Omental fat pad (tissue), 4 donors: ENCODE results near the gene FUOM. TPM values are rescaled to one million over a fixed set of nuclear protein-coding genes. Genes with fewer than 3 reads are reported as not detected.
"Not testable (repeated sequence)": the region's sequence is repeated elsewhere in the genome, so short reads cannot be mapped to it uniquely, and the experiment has no call there.

Source experiments
- ATAC-seq: fragments of 150-250 bp; one replicate; pipeline ENCODE4 v1.9.1; 2016; ENCODE audit warnings: mild to moderate bottlenecking, moderate library complexity; ENCODE audit not compliant: low FRiP score
- DNase-seq: peaks from one replicate; pipeline ENCODE4 v3.0.0-alpha.2; 2019; ENCODE audit warnings: low spot score
- CTCF ChIP-seq, 3 donors: fragments of 450-650 bp; IDR thresholded peaks; one replicate each; pipeline ENCODE4 v1.5.1; 2016 to 2017; ENCODE audit warnings: antibody characterized with exemption in 3 of 3, mild to moderate bottlenecking in 3 of 3, moderate library complexity in 2 of 3
- total RNA-seq, 4 donors: library from RNA; depleted of rRNA; stranded (reverse); fragments of >200 nt; gene quantifications; one replicate each; pipeline ENCODE4 v1.1.0, GENCODE V29; 2016

FUOM gene
- total RNA-seq, 4 donors from 2014 or later: 20.6 to 34.3 (median 24.1) TPM

GRCh38 chr10:133327651-133328357 lies 30.0 kb downstream of the FUOM start:
- DNase-seq (no peak), ATAC-seq (no peak)
- no peak for TF ChIP-seq CTCF (IDR thresholded peaks at IDR 0.05)

- no peak for DNase-seq
- TF ChIP-seq CTCF (IDR thresholded peaks at IDR 0.05): no peak
- no peak for ATAC-seq
These were observed 30.8 kb downstream of the FUOM start for GRCh38 chr10:133326745-133327650.

DNA sequence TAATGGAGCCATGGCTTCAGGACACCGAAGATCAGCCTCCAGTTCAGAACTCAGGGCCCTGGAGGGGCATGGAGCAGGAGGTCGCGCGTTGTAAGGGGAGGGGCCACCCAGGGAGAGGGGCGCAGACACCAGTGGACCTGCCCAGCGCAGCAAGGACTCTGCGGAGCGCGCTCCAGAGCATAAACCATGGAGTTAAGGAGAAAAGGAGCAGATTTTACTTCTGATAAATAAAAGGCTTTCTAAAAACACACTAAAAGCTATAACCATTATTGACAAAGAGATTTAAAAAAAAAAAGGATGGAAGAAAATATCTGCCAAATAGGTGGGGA lies 31.6 kb downstream of the FUOM start:
- no peak for TF ChIP-seq CTCF (IDR thresholded peaks at IDR 0.05)
- ATAC-seq (no peak), DNase-seq (no peak)

DNA sequence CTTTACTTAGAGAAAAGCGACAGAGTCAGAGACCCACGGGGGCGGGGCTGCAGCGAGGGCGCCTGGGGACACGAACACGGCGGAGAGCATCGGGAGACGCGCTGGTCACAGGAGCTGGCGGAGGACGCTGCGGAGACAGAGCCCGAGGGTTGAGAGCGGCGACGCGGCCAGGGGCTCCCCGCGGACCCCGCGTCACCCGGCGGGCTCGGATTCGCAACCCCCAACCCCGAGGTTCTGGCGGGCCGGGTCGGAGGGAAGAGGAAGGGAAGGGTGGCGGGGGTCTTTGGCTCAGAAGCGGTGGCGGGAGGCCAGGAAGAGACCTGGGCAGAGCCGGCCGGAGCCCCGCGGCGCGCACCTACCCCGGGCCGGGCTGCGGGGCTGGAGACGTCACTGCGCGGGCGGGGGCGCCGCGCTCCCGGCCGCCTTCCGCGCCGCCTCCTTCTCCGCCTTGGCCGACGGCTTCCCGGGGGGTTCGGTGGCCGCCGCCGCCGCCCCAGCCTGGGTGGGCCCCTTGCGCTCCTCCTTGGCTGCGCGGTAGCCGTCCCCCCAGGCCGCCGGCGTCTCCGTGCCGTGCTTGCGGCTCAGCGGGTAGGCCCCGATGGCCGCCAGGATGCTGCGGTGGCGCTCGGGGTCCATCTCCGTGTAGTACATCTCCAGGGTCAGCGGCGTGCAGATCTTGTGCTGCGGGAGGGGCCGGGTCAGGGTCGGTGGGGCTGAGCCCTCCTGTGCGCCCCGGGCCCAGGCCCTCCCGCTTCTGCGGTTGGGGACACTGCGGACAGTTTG lies 32.2 kb downstream of the FUOM start:
- ATAC-seq: peak; percentile 12
- TF ChIP-seq CTCF (IDR thresholded peaks at IDR 0.05): no peak
- no peak for DNase-seq

DNA sequence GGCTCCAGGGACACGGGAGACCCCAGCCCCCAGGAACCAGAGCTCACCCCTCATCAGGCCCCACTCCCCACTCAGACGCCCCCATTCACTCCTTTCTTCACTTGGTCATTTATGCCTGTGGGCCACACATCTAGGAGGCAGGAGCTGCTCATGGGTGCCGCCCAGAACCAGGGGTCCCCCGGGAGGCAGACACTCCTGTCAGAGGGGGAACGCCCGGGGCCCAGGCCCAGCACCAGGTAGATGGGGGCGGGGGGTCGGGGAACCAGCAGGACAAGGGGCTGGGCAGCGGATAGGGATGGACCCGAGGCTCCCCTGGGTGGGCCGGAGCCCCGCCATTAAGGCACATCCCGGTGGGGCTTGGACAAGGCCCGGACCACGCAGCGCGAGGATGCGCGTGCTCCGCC lies 33.0 kb downstream of the FUOM start:
- DNase-seq: no peak
- TF ChIP-seq CTCF (IDR thresholded peaks at IDR 0.05): no peak
- no peak for ATAC-seq

DNA sequence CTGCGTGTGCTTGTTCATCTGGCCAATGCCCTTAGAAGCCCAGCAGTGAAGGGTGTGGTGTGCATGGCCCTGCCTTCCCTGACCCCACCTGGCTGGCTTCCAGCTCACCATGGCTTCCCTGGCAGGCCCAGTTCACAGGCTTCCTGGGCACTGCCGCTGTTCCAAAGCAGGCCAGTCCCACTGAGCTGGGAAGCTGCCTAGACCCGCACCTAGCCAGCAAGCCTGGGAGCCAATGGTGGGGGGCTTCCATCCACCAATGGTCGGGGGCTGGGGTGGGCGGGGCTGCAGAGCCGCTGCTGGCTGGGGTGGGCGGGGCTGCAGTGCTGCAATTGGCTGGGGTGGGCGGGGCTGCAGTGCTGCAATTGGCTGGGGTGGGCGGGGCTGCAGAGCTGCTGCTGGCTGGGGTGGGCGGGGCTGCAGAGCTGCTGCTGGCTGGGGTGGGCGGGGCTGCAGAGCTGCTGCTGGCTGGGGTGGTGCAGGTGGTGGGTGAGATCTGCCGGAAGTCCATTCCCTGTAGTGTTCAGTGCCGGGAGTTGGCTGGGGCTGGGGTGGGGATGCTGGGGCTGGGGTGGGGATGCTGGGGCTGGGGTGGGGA lies 33.5 kb downstream of the FUOM start:
- DNase-seq (no peak), ATAC-seq (no peak)
- TF ChIP-seq CTCF (IDR thresholded peaks at IDR 0.05): no peak

GRCh38 chr10:133322064-133322709 lies 35.6 kb downstream of the FUOM start:
- ATAC-seq, DNase-seq: not testable (repeated sequence)

DNA sequence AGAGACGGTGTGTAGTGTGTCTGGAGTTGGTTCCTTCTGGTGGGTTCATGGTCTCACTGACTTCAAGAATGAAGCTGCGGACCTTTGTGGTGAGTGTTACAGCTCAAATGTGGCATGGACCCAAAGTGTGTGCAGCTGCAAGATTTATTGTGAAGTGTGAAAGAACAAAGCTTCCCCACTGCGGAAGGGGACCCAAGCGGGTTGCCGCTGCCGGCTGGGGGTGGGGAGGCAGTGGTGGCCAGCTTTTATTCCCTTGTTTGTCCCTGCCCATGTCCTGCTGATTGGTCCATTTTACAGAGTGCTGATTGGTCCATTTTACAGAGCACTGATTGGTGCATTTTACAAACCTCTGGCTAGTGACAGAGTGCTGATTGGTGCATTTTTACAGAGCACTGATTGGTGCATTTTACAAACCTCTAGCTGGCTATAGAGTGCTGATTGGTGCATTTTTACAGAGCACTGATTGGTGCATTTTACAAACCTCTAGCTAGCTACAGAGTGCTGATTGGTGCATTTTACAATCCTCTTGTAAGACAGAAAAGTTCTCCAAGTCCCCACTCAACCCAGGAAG lies 36.9 kb downstream of the FUOM start:
- not testable (repeated sequence) for ATAC-seq, DNase-seq
